K562 (cell line): ENCODE results near the gene ZNF385D. TPM values are rescaled to one million over a fixed set of nuclear protein-coding genes. Genes with fewer than 3 reads are reported as not detected.

ENCODE experiments used
- ATAC-seq: fragments of 200-7000 bp; cut with Tn5 transposase; 3 replicates; pipeline ENCODE4 v1.9.1; 2020; ENCODE audit warnings: moderate library complexity
- BruUV-seq: library from RNA; stranded (reverse); fragments of 400-500 nt; replicated peaks from 2 replicates; lab custom pipeline; 2021; lab: Mats Ljungman, UMichigan
- CTCF ChIA-PET: fragments of 300-600 bp; formaldehyde crosslinking; extraction: SDS; loops from one replicate; lab custom pipeline; 2021; ENCODE audit warnings: low intra/inter-chr PET ratio; lab: Yijun Ruan, JAX
- POLR2A ChIA-PET: fragments of 300-600, 350-650 bp; sonication (Branson Sonifier 250); formaldehyde crosslinking; extraction: SDS; loops from one replicate; lab custom pipeline; 2021; ENCODE audit warnings: antibody characterized with exemption, inconsistent platforms; lab: Yijun Ruan, JAX
- DNase-seq, 4 experiments: peaks; one replicate each; pipeline versions ENCODE4 v3.0.0 to v3.0.0-alpha.2; 2011 to 2018; ENCODE audit warnings: low spot score in 3 of 4, mixed read lengths in 3 of 4; ENCODE audit errors: extremely low read depth in 1 of 4
- FAIRE-seq: peaks from 2 replicates; lab custom pipeline; 2011; peaks lifted over from hg19 to GRCh38; lab: Jason Lieb, UNC
- H2AFZ ChIP-seq: 2 replicates; pipeline ENCODE4 v1.6.0; 2011; ENCODE audit warnings: low read depth, low read length, control low read depth, inconsistent platforms
- H3K27ac ChIP-seq: fragments of 200-600 bp; 3 replicates; pipeline ENCODE4 v1.8.0; 2011; ENCODE audit warnings: low read depth, mild to moderate bottlenecking, control low read depth, inconsistent platforms, low read length, moderate library complexity, mixed read lengths; ENCODE audit errors: extremely low read depth
- H3K27me3 ChIP-seq, 2 experiments: fragments of 300-600 bp in 1 of 2; 2 replicates in 1 of 2; 3 replicates in 1 of 2; pipeline versions ENCODE4 v1.6.0 to v1.8.0; 2011; ENCODE audit warnings: inconsistent platforms in 2 of 2, low read length in 2 of 2, mild to moderate bottlenecking in 1 of 2, mixed read lengths in 1 of 2, moderate library complexity in 1 of 2; ENCODE audit not compliant: control insufficient read depth in 2 of 2, insufficient read depth in 2 of 2
- H3K36me3 ChIP-seq: fragments of 300-600 bp; 3 replicates; pipeline ENCODE4 v1.8.0; 2011; ENCODE audit warnings: mild to moderate bottlenecking, low read length, inconsistent platforms; ENCODE audit not compliant: control insufficient read depth, insufficient read depth
- H3K4me1 ChIP-seq, 2 experiments: fragments of 200-600 bp in 1 of 2; replicated peaks in 1 of 2; 2 replicates in 1 of 2; 3 replicates in 1 of 2; pipeline versions ENCODE4 v1.5.1 to v1.8.0; 2011; ENCODE audit warnings: inconsistent platforms in 2 of 2, low read length in 2 of 2, mild to moderate bottlenecking in 1 of 2, mixed read lengths in 1 of 2, moderate library complexity in 1 of 2; ENCODE audit not compliant: control insufficient read depth in 2 of 2, insufficient read depth in 2 of 2
- H3K4me2 ChIP-seq: 2 replicates; pipeline ENCODE4 v1.6.1; 2011; ENCODE audit warnings: low read length, control low read depth, inconsistent platforms, mixed read lengths; ENCODE audit not compliant: insufficient read depth
- H3K4me3 ChIP-seq: fragments of 200-600 bp; sonication (generic), shearing (Covaris generic); 2 replicates; pipeline ENCODE4 v1.5.1; 2016; ENCODE audit warnings: control low read depth, inconsistent platforms
- H3K79me2 ChIP-seq: fragments of 200-600 bp; 3 replicates; pipeline ENCODE4 v1.8.0; 2011; ENCODE audit warnings: low read length, inconsistent platforms; ENCODE audit not compliant: control insufficient read depth, insufficient read depth
- H3K9ac ChIP-seq, 2 experiments: 2 replicates each; pipeline versions ENCODE4 v1.6.0 to v1.6.1; 2011; ENCODE audit warnings: low read depth in 2 of 2, low read length in 2 of 2, control low read depth in 1 of 2, inconsistent platforms in 1 of 2, mild to moderate bottlenecking in 1 of 2, mixed read lengths in 1 of 2; ENCODE audit not compliant: insufficient read depth in 1 of 2
- H3K9me1 ChIP-seq: one replicate; pipeline ENCODE4 v1.6.0; 2011; ENCODE audit warnings: inconsistent platforms, mild to moderate bottlenecking, low read length, moderate library complexity; ENCODE audit not compliant: control insufficient read depth, insufficient read depth
- H3K9me3 ChIP-seq: replicated peaks from 2 replicates; pipeline ENCODE4 v1.5.1; 2011; ENCODE audit warnings: low read depth, low read length, inconsistent platforms; ENCODE audit not compliant: control insufficient read depth, insufficient read depth
- H4K20me1 ChIP-seq: replicated peaks from 2 replicates; pipeline ENCODE4 v1.6.1; 2011; ENCODE audit warnings: low read length, inconsistent platforms, mixed read lengths; ENCODE audit not compliant: control insufficient read depth, insufficient read depth
- BCL6 ChIP-seq: fragments of 250-450 bp; sonication (Bioruptor Pico); IDR thresholded peaks from 2 replicates; pipeline ENCODE4 v1.4.0; 2020
- CBX8 ChIP-seq: fragments of 200-600 bp; sonication (generic); IDR thresholded peaks from 2 replicates; pipeline ENCODE4 v1.6.1; 2012; ENCODE audit warnings: borderline replicate concordance, mixed run types, low read depth, mild to moderate bottlenecking, moderate library complexity, mixed read lengths, low read length, control low read depth, inconsistent platforms; ENCODE audit not compliant: poor library complexity, severe bottlenecking; ENCODE audit errors: extremely low read depth
- KDM2B ChIP-seq: fragments of 250-450 bp; sonication (Bioruptor Pico); IDR thresholded peaks from 2 replicates; pipeline ENCODE4 v1.8.0; 2021; ENCODE audit warnings: mild to moderate bottlenecking, moderate library complexity
- MYC ChIP-seq, 2 experiments: fragments of 250-450 bp in 1 of 2; sonication (Bioruptor Pico) in 1 of 2; IDR thresholded peaks; 2 replicates each; pipeline versions ENCODE4 v1.5.1 to v1.6.1; 2012 to 2021; ENCODE audit warnings: low read depth in 2 of 2, borderline replicate concordance in 1 of 2, improper control_type of control experiment in 1 of 2, low read length in 1 of 2, mild to moderate bottlenecking in 1 of 2, moderate library complexity in 1 of 2
- NR3C1 ChIP-seq: sonication (generic); formaldehyde crosslinking; IDR thresholded peaks from 2 replicates; pipeline ENCODE4 v1.8.1; 2022; ENCODE audit warnings: missing genetic modification reagents
- POU5F1 ChIP-seq: fragments of 150-350 bp; IDR thresholded peaks from 2 replicates; pipeline ENCODE4 v1.6.1; 2014; ENCODE audit warnings: borderline replicate concordance, low read length, low read depth, mild to moderate bottlenecking; ENCODE audit not compliant: partially characterized antibody
- ZNF143 ChIP-seq: sonication (generic); formaldehyde crosslinking; IDR thresholded peaks from 2 replicates; pipeline ENCODE4 v1.9.0; 2022; ENCODE audit warnings: mild to moderate bottlenecking, missing genetic modification reagents
- ZNF507 ChIP-seq: conservative IDR thresholded peaks from 2 replicates; pipeline ENCODE4 v1.6.1; 2017; ENCODE audit warnings: missing genetic modification characterization, missing compliant biosample characterization
- WGBS: fragments of 100-300 bp; shearing (Covaris generic); methylation state at CpG from one replicate; pipeline ENCODE4 v1.1.6; 2016; ENCODE audit warnings: low coverage, mixed read lengths; ENCODE audit not compliant: insufficient coverage; ENCODE audit errors: missing lambda C conversion rate; 5-methylcytosine and 5-hydroxymethylcytosine counted together
- in situ Hi-C: fragments of 300-500 bp; cut with MboI; formaldehyde crosslinking; loops from 4 replicates; pipeline ENCODE4 v1.15.0; 2018; ENCODE audit warnings: inconsistent platforms, mixed read lengths
- intact Hi-C: fragments of 100-400 bp; cut with micrococcal nuclease; formaldehyde crosslinking; loops from 2 replicates; pipeline ENCODE4 v1.14.2; 2022
- polyA plus RNA-seq, 8 experiments: library from polyadenylated mRNA; depleted of rRNA in 4 of 8; stranded (reverse) in 5 of 8; unstranded in 3 of 8; fragments of >200 nt; fragmentation: Nextera tagmentation in 2 of 8; fragmentation: Illumina TruSeq in 1 of 8; extraction: Ambion mirVana in 2 of 8; extraction: Trizol in 1 of 8; gene quantifications; 2 replicates each; pipeline versions ENCODE4 v1.2.1 to v1.2.3, GENCODE V29; 2011 to 2014; ENCODE audit warnings: inconsistent platforms in 1 of 8, missing spikeins in 1 of 8
- total RNA-seq, 7 experiments: library from RNA; depleted of rRNA in 6 of 7; stranded (reverse); fragments of >200 nt in 6 of 7; fragmentation: Illumina TruSeq in 2 of 7; extraction: Trizol in 2 of 7; gene quantifications; 2 replicates each; pipeline versions ENCODE4 v1.2.1 to v1.2.3, GENCODE V29; 2011 to 2021; ENCODE audit warnings: low replicate concordance in 1 of 7
- TF ChIP-seq, protein P1 (sequence below): IDR thresholded peaks from 3 replicates; pipeline ENCODE4 v1.6.1; 2011; ENCODE audit warnings: borderline replicate concordance, mild to moderate bottlenecking; ENCODE audit not compliant: insufficient read length, insufficient read depth

ZNF385D gene
- total and polyA plus RNA-seq, 9 of the 15 experiments (the other 6 are each of a cell fraction or from before 2014, with no cell fraction given), result 0.14 to 1.7 (median 0.51) TPM

DNA sequence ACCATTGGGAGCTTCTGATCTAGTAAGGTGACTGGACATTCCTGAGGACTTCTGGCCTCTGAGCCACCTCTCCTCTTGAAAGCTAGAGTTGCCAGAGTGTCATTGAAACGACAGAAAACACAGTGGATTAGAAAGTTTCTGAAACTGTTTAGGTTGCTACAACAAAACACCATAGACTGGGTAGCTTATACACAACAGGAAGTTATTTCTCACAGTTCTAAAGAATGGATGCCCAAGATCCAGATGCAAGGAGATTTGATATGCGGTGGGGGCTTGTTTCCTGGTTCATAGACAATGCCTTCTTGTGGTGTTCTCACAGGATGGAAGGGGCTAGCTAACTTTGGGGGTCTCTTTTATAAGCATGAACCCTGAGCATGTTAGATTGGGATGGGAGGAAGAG is 43.3 kb upstream of the ZNF385D start:
- Histone ChIP-seq H3K9me3 (no peaks in the 10 kb centered on the region; the same call in 1 of the 2 replicates), H4K20me1 (no peaks in the 10 kb centered on the region), H3K4me2 (no peak overlapping the region), H3K79me2 (no peaks in the 10 kb centered on the region), H3K4me1 (no peaks in the 10 kb centered on the region), H2AFZ (no peak overlapping the region), H3K4me3 (no peak overlapping the region), H3K9me1 (no peaks in the 10 kb centered on the region), H3K27me3 (no peaks in the 10 kb centered on the region), H3K27ac (no peak overlapping the region), H3K36me3 (no peaks in the 10 kb centered on the region), H3K9ac (no peak overlapping the region)
- ChIA-PET CTCF (no interaction called here), POLR2A (interaction anchor here (0.8 kb wide), 1 partner anchor 9 kb away, joined by 3 read pairs; no protein-coding TSS in a partner anchor)
- intact Hi-C loops (no loop called here), in situ Hi-C loops (no loop called here)
- DNase-seq (no peak), ATAC-seq (no peak), FAIRE-seq (no peak)
- TF ChIP-seq POU5F1 (no peak), ZNF507 (tag) (no peak), BCL6 (CRISPR knock-in tag) (no peak), ZNF143 (CRISPR knock-in tag) (no peak), KDM2B (CRISPR knock-in tag) (no peak), NR3C1 (no peak), CBX8 (no peak), MYC (IDR thresholded peaks at IDR 0.05; ENCODE audit: low read depth, low read length) (no peak), MYC (CRISPR knock-in tag; IDR thresholded peaks at IDR 0.05; ENCODE audit: borderline replicate concordance, low read depth) (no peak)
- TF ChIP-seq, protein P1, sequence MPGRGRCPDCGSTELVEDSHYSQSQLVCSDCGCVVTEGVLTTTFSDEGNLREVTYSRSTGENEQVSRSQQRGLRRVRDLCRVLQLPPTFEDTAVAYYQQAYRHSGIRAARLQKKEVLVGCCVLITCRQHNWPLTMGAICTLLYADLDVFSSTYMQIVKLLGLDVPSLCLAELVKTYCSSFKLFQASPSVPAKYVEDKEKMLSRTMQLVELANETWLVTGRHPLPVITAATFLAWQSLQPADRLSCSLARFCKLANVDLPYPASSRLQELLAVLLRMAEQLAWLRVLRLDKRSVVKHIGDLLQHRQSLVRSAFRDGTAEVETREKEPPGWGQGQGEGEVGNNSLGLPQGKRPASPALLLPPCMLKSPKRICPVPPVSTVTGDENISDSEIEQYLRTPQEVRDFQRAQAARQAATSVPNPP, result no peak
- WGBS, result 0% methylated on average over 2 of the region's 2 CpGs
- BruUV-seq, result no TSS peak
